Transverse colon (tissue), 4 donors: ENCODE measurements around the gene C16orf95. TPM values are rescaled to one million over a fixed set of nuclear protein-coding genes. Genes with fewer than 3 reads are reported as not detected.
A peak's percentile ranks its signal among the peaks of the same experiment; 100 is the strongest.
"Not testable (repeated sequence)": the region's sequence is repeated elsewhere in the genome, so short reads cannot be mapped to it uniquely, and the experiment has no call there.

Experiments
- DNase-seq: peaks from one replicate; pipeline ENCODE4 v3.0.0-alpha.2; 2019
- H3K27ac ChIP-seq, 4 donors: fragments of 200-600 bp; sonication (generic); 2 replicates each; pipeline ENCODE4 v1.5.1; 2016 to 2018; ENCODE audit warnings: inconsistent platforms in 4 of 4
- H3K27me3 ChIP-seq: fragments of 200-600 bp; sonication (generic); 2 replicates; pipeline ENCODE4 v1.5.1; 2017; ENCODE audit warnings: inconsistent platforms
- H3K36me3 ChIP-seq, 4 donors: fragments of 200-600 bp; sonication (generic); 2 replicates each; pipeline ENCODE4 v1.5.1; 2017 to 2019; ENCODE audit warnings: inconsistent platforms in 4 of 4
- H3K4me1 ChIP-seq, 4 donors: fragments of 200-600 bp; sonication (generic); 2 replicates each; pipeline ENCODE4 v1.5.1; 2017 to 2020; ENCODE audit warnings: inconsistent platforms in 4 of 4
- H3K4me3 ChIP-seq, 4 donors: fragments of 200-600 bp; sonication (generic); 1 replicate in 1 of 4; 2 replicates in 3 of 4; pipeline versions ENCODE4 v1.5.1 to v1.6.1; 2017 to 2019; ENCODE audit warnings: inconsistent platforms in 4 of 4
- H3K9me3 ChIP-seq, 2 donors: fragments of 200-600 bp; sonication (generic); 2 replicates each; pipeline ENCODE4 v1.5.1; 2017 to 2019; ENCODE audit warnings: inconsistent platforms in 2 of 2
- EP300 ChIP-seq: sonication (generic); formaldehyde crosslinking; IDR thresholded peaks from one replicate; pipeline ENCODE4 v1.6.1; 2017; ENCODE audit warnings: antibody characterized with exemption, low read depth
- POLR2A ChIP-seq: fragments of 450-650 bp; IDR thresholded peaks from one replicate; pipeline ENCODE4 v1.6.1; 2016; ENCODE audit warnings: antibody characterized with exemption, mild to moderate bottlenecking, moderate library complexity
- POLR2AphosphoS5 ChIP-seq, 3 donors: sonication (generic); formaldehyde crosslinking; IDR thresholded peaks; one replicate each; pipeline ENCODE4 v1.6.1; 2016; ENCODE audit warnings: antibody characterized with exemption in 3 of 3
- WGBS, 2 donors: methylation state at CpG; one replicate each; pipeline ENCODE4 v1.1.5; 2018; ENCODE audit warnings: low coverage in 1 of 2; 5-methylcytosine and 5-hydroxymethylcytosine counted together
- in situ Hi-C, 4 donors: fragments of 200-750 bp; cut with MboI; loops; one replicate each; pipeline versions ENCODE4 v1.15.0 to v1.15.1; 2017; ENCODE audit warnings: low sequenced_read_pairs in 3 of 4, low pct_ligation_motif_present in 1 of 4, low pct_unique_long_range_greater_than_20kb in 1 of 4
- intact Hi-C: fragments of 100-400 bp; cut with DNase I; formaldehyde crosslinking; loops from one replicate; pipeline ENCODE4 v1.15.1; 2023; ENCODE audit warnings: low total_unique reads
- total RNA-seq, 4 donors: library from RNA; depleted of rRNA; stranded (reverse); fragments of >200 nt; gene quantifications; one replicate each; pipeline ENCODE4 v1.1.0, GENCODE V29; 2016
- TF ChIP-seq, protein P1 (sequence below), 5 experiments: fragments of 200-600 bp in 3 of 5; fragments of 450-650 bp in 2 of 5; sonication (generic) in 3 of 5; IDR thresholded peaks; 1 replicate in 2 of 5; 2 replicates in 3 of 5; pipeline ENCODE4 v1.5.1; 2016 to 2017; ENCODE audit warnings: antibody characterized with exemption in 5 of 5, inconsistent platforms in 3 of 5, mild to moderate bottlenecking in 2 of 5, moderate library complexity in 1 of 5

Gene C16orf95
- total RNA-seq, 4 donors from 2014 or later, result 1.1 to 2.3 TPM; not detected in 2

DNA sequence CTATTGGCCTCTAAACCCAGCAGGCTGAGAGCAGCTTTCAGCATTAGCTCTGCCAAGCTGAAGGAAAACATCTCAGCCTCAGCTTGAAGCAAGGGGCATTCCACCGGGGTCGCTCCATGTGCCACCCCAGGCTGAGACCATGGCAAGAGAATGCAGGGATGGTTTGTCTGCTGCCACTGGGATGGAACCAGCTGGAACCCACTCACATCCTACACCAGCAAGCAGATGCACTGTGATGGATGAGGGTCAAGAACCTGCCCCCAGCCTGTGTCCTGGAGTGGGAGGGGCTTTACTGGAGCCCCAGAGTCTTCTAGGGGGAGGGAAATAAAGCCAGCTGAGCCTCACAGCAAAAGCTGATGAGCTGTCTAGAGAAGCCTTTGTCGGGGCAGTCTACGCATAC is 51.9 kb downstream of the C16orf95 start:
- H3K9me3 ChIP-seq, result no peaks in the 10 kb centered on the region
- no peak for DNase-seq
- H3K36me3 ChIP-seq, result no peaks in the 10 kb centered on the region
- WGBS, 2 donors, result 82% methylated on average over 4 of the region's 4 CpGs; no CpG with 5 or more reads in 1 of the 2 donors
- H3K4me1 ChIP-seq, result no peaks in the 10 kb centered on the region
- H3K27ac ChIP-seq, result no peak overlapping the region
- no peak overlapping the region for H3K4me3 ChIP-seq
- in situ Hi-C loops (loop anchor here in 1 of 4 donors (25.0 kb wide), 1 partner anchor 203 kb away; no protein-coding TSS in a partner anchor), intact Hi-C loops (no loop called here)
- H3K27me3 ChIP-seq, result no peaks in the 10 kb centered on the region
- TF ChIP-seq POLR2AphosphoS5 (IDR thresholded peaks at IDR 0.05) (no peak), EP300 (no peak), POLR2A (no peak)
- TF ChIP-seq, protein P1, sequence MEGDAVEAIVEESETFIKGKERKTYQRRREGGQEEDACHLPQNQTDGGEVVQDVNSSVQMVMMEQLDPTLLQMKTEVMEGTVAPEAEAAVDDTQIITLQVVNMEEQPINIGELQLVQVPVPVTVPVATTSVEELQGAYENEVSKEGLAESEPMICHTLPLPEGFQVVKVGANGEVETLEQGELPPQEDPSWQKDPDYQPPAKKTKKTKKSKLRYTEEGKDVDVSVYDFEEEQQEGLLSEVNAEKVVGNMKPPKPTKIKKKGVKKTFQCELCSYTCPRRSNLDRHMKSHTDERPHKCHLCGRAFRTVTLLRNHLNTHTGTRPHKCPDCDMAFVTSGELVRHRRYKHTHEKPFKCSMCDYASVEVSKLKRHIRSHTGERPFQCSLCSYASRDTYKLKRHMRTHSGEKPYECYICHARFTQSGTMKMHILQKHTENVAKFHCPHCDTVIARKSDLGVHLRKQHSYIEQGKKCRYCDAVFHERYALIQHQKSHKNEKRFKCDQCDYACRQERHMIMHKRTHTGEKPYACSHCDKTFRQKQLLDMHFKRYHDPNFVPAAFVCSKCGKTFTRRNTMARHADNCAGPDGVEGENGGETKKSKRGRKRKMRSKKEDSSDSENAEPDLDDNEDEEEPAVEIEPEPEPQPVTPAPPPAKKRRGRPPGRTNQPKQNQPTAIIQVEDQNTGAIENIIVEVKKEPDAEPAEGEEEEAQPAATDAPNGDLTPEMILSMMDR (IDR thresholded peaks at IDR 0.05), result no peak

- intact Hi-C loops, result no loop called here
- TF ChIP-seq, protein P1 (IDR thresholded peaks at IDR 0.05), result no peak
- TF ChIP-seq POLR2A (no peak), EP300 (no peak), POLR2AphosphoS5 (IDR thresholded peaks at IDR 0.05) (no peak)
These were observed 52.6 kb downstream of the C16orf95 start for GRCh38 chr16:87264634-87265033.

DNA sequence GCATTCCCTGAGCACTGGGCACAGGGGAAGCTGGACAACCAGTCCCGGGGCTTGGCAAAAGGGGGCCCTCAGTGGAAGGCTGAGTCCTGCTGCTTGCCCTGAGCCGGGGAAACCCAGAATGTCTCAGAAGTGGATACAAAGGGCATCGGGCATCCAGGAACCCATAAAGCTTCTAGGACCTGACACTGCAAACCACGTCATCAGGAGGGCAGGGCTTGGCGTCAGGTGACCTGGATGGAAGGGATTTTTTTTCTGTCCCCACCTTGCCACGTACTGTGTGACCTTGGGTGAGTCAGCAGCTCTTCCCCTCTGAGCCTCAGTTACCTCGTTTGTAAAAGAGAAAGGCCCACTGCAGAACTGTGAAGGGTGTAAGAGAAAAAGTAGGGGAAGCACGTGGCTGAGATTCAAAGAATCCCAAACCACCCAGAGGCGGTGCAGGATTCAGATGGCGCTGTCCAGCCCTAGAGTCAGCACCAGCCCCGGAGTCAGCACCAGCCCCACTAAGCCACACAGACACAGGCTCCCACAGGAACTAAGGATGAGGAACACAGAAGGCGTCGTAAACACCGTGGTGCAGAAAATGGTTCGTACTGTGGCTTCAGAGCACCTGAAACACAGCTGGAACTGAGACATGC is 53.7 kb downstream of the C16orf95 start:
- WGBS, 2 donors, result 65% methylated on average over 15 of the region's 15 CpGs; no CpG with 5 or more reads in 1 of the 2 donors
- no peaks in the 10 kb centered on the region for H3K36me3 ChIP-seq
- H3K27me3 ChIP-seq, result no peaks in the 10 kb centered on the region
- no peak for TF ChIP-seq POLR2AphosphoS5 (IDR thresholded peaks at IDR 0.05)
- TF ChIP-seq POLR2A, result no peak
- TF ChIP-seq EP300, result no peak
- TF ChIP-seq, protein P1 (IDR thresholded peaks at IDR 0.05), result no peak
- intact Hi-C loops (no loop called here), in situ Hi-C loops (loop anchor here in 1 of 4 donors (25.0 kb wide), 1 partner anchor 201 kb away; no protein-coding TSS in a partner anchor)
- H3K27ac ChIP-seq, result no peak overlapping the region
- no peaks in the 10 kb centered on the region for H3K4me1 ChIP-seq
- peak; percentile 21 for DNase-seq
- no peak overlapping the region for H3K4me3 ChIP-seq
- H3K9me3 ChIP-seq, result no peaks in the 10 kb centered on the region

More at GRCh38 chr16:87264634-87265033, 52.6 kb downstream of the C16orf95 start:
- no peak for DNase-seq
- in situ Hi-C loops, result loop anchor here in 1 of 4 donors (25.0 kb wide), 1 partner anchor 202 kb away; no protein-coding TSS in a partner anchor
- H3K27me3 ChIP-seq, result no peaks in the 10 kb centered on the region
- H3K27ac ChIP-seq, result no peak overlapping the region
- H3K36me3 ChIP-seq, result no peaks in the 10 kb centered on the region
- H3K4me1 ChIP-seq, result no peaks in the 10 kb centered on the region
- no peaks in the 10 kb centered on the region for H3K9me3 ChIP-seq
- WGBS, 2 donors, result 33 to 36% methylated on average over 2 of the region's 2 CpGs
- H3K4me3 ChIP-seq, result no peak overlapping the region

DNA sequence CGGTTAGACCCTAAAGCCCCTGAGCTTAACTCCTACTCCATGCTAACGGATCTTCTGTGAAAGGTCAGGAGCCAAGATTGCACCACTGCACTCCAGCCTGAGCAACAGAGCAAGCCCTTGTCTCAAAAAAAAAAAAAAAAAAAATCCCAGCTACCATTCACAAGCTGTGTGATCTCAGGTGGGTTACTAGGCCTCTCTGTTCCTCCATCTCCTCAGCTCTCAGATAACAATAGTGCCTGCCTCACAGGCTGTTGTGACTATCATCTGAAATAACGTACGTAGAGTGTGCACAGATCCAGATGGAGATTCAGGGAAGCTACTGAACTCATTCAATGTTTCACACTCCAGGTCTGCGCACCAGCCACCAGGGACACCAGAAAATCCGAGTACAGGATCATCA is 57.8 kb downstream of the C16orf95 start:
- no peaks in the 10 kb centered on the region for H3K36me3 ChIP-seq
- in situ Hi-C loops, result loop anchor here in 1 of 4 donors (25.0 kb wide), 1 partner anchor 197 kb away; no protein-coding TSS in a partner anchor
- H3K4me1 ChIP-seq, result no peaks in the 10 kb centered on the region
- 83% methylated on average over 6 of the region's 6 CpGs; no CpG with 5 or more reads in 1 of the 2 donors for WGBS, 2 donors
- DNase-seq, result no peak
- intact Hi-C loops, result no loop called here
- no peak overlapping the region for H3K4me3 ChIP-seq
- H3K27me3 ChIP-seq, result no peaks in the 10 kb centered on the region
- H3K9me3 ChIP-seq, result no peaks in the 10 kb centered on the region
- H3K27ac ChIP-seq, result no peak overlapping the region
- no peak for TF ChIP-seq POLR2AphosphoS5 (IDR thresholded peaks at IDR 0.05)
- no peak for TF ChIP-seq POLR2A
- no peak for TF ChIP-seq EP300
- TF ChIP-seq, protein P1 (IDR thresholded peaks at IDR 0.05), result no peak

- H3K27me3 ChIP-seq, H3K4me1 ChIP-seq, H3K9me3 ChIP-seq, H3K27ac ChIP-seq, DNase-seq, intact Hi-C loops, H3K36me3 ChIP-seq, H3K4me3 ChIP-seq: not testable (repeated sequence)
- in situ Hi-C loops, result loop anchor here in 1 of 4 donors (25.0 kb wide), 1 partner anchor 196 kb away; no protein-coding TSS in a partner anchor
- 79 to 83% methylated on average over 3 of the region's 3 CpGs for WGBS, 2 donors
These were observed 58.5 kb downstream of the C16orf95 start for GRCh38 chr16:87258653-87259052.
